ENCODE measurements around the gene RUNDC3A. TPM values are rescaled to one million over a fixed set of nuclear protein-coding genes. Genes with fewer than 3 reads are reported as not detected.

RUNDC3A gene
- total RNA-seq, 1 donor from 2014 or later: 0.41 TPM

DNA sequence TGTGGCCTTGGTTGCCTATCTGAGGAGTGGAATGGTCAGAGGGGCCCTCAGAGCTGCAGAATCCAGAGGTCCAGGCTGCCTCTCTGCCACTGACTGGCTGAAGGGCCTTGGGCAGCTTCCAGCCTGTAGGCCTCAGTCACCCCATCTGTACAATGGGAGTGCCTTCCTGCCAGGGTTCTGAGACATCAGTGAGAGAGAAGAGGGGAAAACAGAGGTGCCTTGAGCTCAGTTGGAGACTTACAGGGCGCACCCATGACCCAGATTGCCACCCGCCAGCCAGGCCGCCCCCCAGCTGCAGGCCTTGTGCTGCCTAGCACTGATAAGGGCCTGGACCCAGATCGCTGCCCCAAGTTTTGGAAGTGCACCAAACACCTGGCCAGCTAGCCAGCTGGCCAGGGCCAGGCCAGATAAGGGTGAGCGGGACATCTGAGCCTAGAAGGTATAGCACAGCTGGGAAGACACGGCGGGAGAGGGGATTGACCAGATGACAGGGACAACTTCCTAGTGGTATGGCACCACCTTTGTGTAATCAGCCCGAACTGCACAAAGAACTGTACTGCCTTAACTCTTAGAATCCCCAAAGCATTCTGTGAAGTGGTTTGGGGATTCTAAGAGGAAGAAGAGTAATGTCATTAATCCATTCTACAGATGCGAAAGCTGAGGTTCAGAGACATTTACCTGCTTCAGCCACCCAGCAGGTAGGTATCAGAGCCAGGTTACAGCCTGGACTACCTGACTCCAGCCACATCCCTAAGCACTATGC, 41.8 kb upstream of the RUNDC3A start:
- TF ChIP-seq CTCF (IDR thresholded peaks at IDR 0.05; ENCODE audit: borderline replicate concordance): no peak
- intact Hi-C loops (cut with micrococcal nuclease): no loop called here
- H3K9me3 ChIP-seq (replicated peaks): no peaks in the 10 kb centered on the region

GRCh38 chr17:44267165-44267455, 41.3 kb upstream of the RUNDC3A start:
- no peak for DNase-seq
- intact Hi-C loops (cut with micrococcal nuclease): no loop called here
- H3K4me3 ChIP-seq: no peak overlapping the region
- H3K27me3 ChIP-seq (ENCODE audit: low read depth): peaks cover 3% of the 10 kb centered on the region
- no peaks in the 10 kb centered on the region for H3K36me3 ChIP-seq
- H3K9me3 ChIP-seq (replicated peaks): no peaks in the 10 kb centered on the region
- no peak overlapping the region for H3K27ac ChIP-seq (replicated peaks)
- no peak for TF ChIP-seq CTCF (IDR thresholded peaks at IDR 0.05; ENCODE audit: borderline replicate concordance)
- peaks cover 4% of the 10 kb centered on the region for H3K4me1 ChIP-seq

More for the DNA sequence above, 41.8 kb upstream of the RUNDC3A start:
- H3K27ac ChIP-seq (replicated peaks): no peak overlapping the region
- no peaks in the 10 kb centered on the region for H3K4me1 ChIP-seq
- H3K27me3 ChIP-seq (ENCODE audit: low read depth): peaks cover 3% of the 10 kb centered on the region
- no peak overlapping the region for H3K4me3 ChIP-seq
- no peak for DNase-seq
- no peaks in the 10 kb centered on the region for H3K36me3 ChIP-seq

DNA sequence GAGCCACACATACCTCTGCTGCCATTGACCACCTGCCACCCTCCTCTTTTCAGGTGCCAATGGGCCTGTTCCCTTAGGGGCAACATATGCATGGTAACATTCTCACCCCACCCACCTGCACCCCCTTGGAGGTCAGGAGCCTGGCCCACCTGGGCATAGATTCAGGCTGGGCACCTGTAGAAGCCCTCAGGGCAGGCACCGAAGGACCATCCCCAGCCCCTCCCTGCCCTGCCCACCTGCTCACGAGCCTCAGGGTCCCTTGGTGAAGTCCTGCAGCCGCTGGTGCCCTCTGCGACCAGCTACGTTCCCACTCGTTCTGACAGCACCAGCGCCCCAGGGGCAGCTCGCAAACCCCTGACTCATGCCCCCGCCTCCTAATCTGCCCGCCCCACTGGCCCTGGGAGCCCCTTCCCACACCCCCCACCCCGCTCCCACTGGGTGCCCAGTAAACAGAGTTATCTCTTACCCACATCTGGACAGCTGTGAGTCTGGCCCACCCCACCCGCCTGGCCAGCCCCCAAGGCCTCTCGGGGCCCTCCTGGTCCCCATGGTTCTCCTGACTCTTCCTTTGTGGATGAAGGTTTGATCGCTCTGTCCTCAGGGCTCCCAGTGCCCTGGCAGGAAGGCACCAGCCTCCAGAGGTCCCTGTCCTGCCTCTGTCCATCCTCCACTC, 40.4 kb upstream of the RUNDC3A start, which contains the start of gene SLC4A1:
TSS of gene SLC4A1 (minus strand) at position 318 of the 673 bp plus-strand sequence. CDS start 5,269 bp downstream, outside the sequence.
- H3K27me3 ChIP-seq (ENCODE audit: low read depth): peaks cover 3% of the 10 kb centered on the region
- no peak for TF ChIP-seq CTCF (IDR thresholded peaks at IDR 0.05; ENCODE audit: borderline replicate concordance)
- no peak within 1 kb of the TSS for H3K27ac ChIP-seq (replicated peaks)
- no peak within 1 kb of the TSS for H3K4me3 ChIP-seq
- no peaks in the 10 kb centered on the region for H3K9me3 ChIP-seq (replicated peaks)
- intact Hi-C loops (cut with micrococcal nuclease): no loop called here
- H3K4me1 ChIP-seq: peaks cover 12% of the 10 kb centered on the region
- H3K36me3 ChIP-seq: no peaks in the 10 kb centered on the region
- no peak for DNase-seq

- TF ChIP-seq CTCF (IDR thresholded peaks at IDR 0.05; ENCODE audit: borderline replicate concordance): no peak
- no peaks in the 10 kb centered on the region for H3K9me3 ChIP-seq (replicated peaks)
- H3K4me3 ChIP-seq: no peak overlapping the region
- H3K27me3 ChIP-seq (ENCODE audit: low read depth): peaks cover 3% of the 10 kb centered on the region
- H3K27ac ChIP-seq (replicated peaks): no peak overlapping the region
- no peaks in the 10 kb centered on the region for H3K36me3 ChIP-seq
- peaks cover 18% of the 10 kb centered on the region for H3K4me1 ChIP-seq
- intact Hi-C loops (cut with micrococcal nuclease): no loop called here
- no peak for DNase-seq
Observed at GRCh38 chr17:44268709-44269534, 39.5 kb upstream of the RUNDC3A start.

GRCh38 chr17:44269535-44270240, 38.7 kb upstream of the RUNDC3A start:
- intact Hi-C loops (cut with micrococcal nuclease): no loop called here
- peaks cover 18% of the 10 kb centered on the region for H3K4me1 ChIP-seq
- TF ChIP-seq CTCF (IDR thresholded peaks at IDR 0.05; ENCODE audit: borderline replicate concordance): no peak
- H3K27ac ChIP-seq (replicated peaks): no peak overlapping the region
- no peak for DNase-seq
- H3K9me3 ChIP-seq (replicated peaks): no peaks in the 10 kb centered on the region
- no peaks in the 10 kb centered on the region for H3K36me3 ChIP-seq
- peaks cover 3% of the 10 kb centered on the region for H3K27me3 ChIP-seq (ENCODE audit: low read depth)
- no peak overlapping the region for H3K4me3 ChIP-seq
